NCI-H2107 (cell line): ENCODE results near the gene CUEDC1.

ENCODE experiments used
- DNase-seq: peaks from one replicate; lab custom pipeline; 2025; lab: John Stamatoyannopoulos, UW

Gene CUEDC1

GRCh38 chr17:57832314-57833178 lies 122.7 kb downstream of the CUEDC1 start:
- no peak for DNase-seq

- no peak for DNase-seq
Measured at GRCh38 chr17:57830880-57831279, 124.3 kb downstream of the CUEDC1 start.

- no peak for DNase-seq
Measured at GRCh38 chr17:57823469-57824401, 131.5 kb downstream of the CUEDC1 start.

GRCh38 chr17:57819867-57820266 lies 135.3 kb downstream of the CUEDC1 start:
- no peak for DNase-seq

- DNase-seq, result no peak
Measured at GRCh38 chr17:57819285-57819684, 135.9 kb downstream of the CUEDC1 start.

GRCh38 chr17:57818066-57818465 lies 137.1 kb downstream of the CUEDC1 start:
- no peak for DNase-seq

GRCh38 chr17:57817299-57817698 lies 137.9 kb downstream of the CUEDC1 start:
- DNase-seq, result no peak

GRCh38 chr17:57814421-57814820 lies 140.8 kb downstream of the CUEDC1 start:
- no peak for DNase-seq

- DNase-seq, result no peak
Measured at GRCh38 chr17:57811638-57812280, 143.5 kb downstream of the CUEDC1 start.
